Activated T-helper 9 cell treated with anti-CD3 and anti-CD28 coated beads, Interleukin-2, amount 50 U/mL, for 16 hours (primary cell): ENCODE results near the gene NLRC3.

Source experiments
- DNase-seq: peaks from one replicate; pipeline ENCODE4 v3.0.0-alpha.2; 2020; ENCODE audit warnings: low read depth

NLRC3 gene

DNA sequence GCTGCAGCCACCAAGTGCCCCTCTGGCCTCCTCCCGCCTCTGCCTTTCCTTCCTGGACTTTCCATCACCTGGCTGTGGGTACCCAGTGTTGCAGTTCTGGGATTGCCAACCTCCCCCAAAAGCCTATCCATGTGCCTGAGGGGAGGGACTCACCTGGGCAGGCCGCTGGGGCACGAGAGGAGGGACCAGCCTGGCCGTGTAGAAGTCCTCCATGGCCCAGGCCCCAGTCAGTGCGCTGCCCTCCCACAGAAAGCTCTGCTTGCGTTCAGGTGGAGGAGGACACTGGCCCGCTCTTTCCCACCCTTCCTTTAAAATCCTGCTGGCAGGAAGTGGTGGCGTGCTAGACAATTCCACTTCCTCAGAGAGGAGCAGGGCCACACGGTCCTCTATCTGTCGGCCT lies 20.0 kb upstream of the NLRC3 start:
- no peak for DNase-seq

- DNase-seq, result no peak
Observed at GRCh38 chr16:3596101-3596861, 19.1 kb upstream of the NLRC3 start.

- no peak for DNase-seq
Observed at GRCh38 chr16:3595521-3596021, 18.4 kb upstream of the NLRC3 start.

DNA sequence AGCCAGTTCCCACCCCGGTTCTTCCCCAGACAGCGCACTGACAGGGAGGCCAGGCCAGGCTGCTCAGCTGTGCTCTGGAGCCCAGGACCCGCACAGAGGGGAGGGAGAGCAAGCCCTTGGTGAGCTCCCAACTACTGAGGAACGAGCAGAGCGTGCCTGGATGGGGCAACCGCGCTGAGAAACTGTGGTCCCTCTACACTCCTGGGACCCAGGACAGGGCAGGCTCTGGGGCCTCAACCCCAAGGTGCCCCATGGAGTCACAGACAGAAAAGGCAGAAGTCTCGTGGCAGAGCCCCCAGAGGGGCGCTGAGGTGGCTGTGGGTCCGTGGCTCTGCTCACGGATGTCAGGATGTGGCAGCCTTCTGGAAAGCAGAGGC lies 17.9 kb upstream of the NLRC3 start:
- no peak for DNase-seq

- DNase-seq, result no peak
Observed at GRCh38 chr16:3594316-3595109, 17.3 kb upstream of the NLRC3 start.

GRCh38 chr16:3592559-3592958 lies 15.4 kb upstream of the NLRC3 start:
- no peak for DNase-seq

DNA sequence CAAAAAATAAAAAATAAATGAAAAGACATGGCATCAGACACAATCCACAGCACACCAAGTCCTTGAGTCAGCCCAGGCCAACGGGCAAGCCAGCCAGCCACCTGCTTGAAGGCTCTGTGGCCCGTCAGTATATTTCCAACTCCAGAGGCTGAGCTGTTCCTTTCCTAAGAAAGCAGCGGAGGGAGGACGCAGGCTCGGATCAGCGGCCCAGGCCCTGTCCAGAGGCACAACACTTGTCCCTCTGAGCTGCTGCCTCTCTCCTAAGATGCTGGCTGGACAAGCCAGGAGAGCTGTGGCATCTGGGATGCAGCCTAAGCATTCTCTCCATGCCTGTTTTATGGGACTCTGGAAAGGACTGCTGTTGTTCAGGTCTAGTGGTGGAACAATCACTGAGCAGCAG lies 14.8 kb upstream of the NLRC3 start:
- DNase-seq, result no peak

GRCh38 chr16:3591436-3591803 lies 14.2 kb upstream of the NLRC3 start:
- no peak for DNase-seq

- DNase-seq, result no peak
Observed at GRCh38 chr16:3590736-3591435, 13.7 kb upstream of the NLRC3 start.

DNA sequence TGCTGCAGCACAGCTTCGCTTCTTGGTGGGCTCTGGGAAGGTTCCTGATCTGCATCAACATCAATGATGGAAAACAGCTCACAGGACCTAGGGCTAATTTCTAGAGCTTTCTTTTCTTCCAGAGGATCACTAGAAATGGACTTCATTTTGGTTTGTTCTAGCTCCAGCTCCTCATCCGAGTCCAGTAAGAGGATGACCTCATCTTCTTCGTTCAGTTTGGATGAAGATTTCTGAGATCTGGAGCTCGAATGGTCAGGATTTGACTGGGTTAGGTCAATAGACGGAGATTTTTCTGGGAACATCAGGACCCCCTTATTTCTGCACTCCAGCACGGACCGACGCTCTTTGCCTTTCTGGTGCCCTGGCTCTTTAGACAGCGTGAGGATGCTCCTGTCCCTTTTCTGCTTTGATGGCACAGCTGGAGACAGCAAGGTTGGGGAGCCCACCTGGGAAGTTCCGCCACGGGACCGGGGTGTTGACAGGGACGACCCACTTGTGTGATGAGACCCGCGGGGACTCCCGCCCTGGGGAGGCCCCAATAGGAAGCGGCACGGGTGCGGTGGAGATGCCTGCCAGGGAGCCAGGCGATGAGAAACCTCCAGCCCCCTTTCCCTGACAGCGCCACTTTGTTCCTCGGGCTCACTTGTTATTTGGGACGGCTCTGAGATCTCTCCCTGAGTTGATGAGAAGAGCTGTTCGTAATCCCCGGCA lies 12.9 kb upstream of the NLRC3 start:
- no peak for DNase-seq

- DNase-seq, result no peak
Observed at GRCh38 chr16:3589441-3589921, 12.3 kb upstream of the NLRC3 start.

DNA sequence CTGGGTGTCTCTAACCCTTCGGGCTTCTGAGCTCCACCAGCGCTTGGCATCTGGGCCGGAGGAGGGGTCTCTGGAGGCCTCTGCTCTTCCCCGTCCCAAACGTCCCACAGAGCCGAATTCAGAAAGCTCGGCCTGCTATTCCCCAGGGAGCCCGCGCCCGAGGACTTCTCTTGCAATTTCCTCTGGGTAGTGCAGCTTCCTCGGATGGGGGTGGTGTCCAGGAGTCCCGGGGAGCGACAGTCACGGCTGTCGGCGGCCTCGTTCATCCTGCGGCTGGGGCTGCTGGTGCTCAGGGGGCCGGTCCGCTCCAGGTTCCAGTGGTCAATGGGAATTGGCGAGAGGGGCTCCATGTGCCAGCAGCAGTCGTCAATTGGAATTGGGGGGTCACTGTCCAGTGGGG lies 11.8 kb upstream of the NLRC3 start:
- DNase-seq, result no peak

DNA sequence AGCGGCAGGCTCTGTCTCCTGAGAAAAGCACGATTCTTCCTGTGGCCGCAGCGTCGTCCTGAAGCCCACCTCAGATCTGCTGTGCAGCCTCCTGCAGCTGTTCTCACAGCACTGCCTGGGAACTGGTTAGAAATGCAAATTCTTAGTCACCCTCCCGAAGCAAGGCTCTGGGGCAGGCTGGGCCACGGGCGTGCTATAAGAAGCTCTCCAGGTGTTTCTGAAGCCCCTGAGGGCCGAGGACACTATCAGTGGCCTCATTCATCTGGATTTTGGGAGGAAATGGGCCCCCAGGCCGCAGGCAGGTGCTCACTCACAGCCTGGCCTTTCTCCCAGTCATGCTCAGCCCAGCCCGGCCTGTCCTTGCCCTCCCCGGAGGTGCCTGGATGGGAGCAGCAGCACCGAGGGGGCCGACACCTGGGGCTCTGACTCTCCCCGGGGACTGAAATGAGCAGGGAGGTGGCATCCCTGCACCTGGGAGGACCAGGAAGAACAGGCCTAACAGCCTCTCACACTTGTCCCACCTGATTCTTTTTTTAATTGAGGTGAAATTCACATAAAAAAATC lies 10.4 kb upstream of the NLRC3 start:
- no peak for DNase-seq

DNA sequence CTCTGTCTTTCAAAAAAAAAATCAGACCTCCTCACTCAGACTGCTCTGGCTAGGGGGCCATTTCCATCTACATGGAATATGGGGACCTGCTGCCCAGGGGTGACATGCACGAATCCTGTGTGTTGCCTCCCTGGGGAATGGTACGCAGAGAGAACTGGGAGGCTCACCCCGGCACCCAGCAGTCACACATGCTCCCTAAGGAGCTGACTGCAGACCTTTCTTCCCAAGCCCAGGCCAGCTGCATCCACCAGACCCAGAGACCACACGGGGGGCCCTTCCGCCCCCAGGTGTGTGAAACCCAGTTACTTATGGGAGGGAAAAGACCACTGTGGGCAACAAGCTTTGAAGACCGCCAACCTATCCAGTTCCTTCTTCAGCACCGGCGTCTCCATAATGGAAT lies 7.2 kb upstream of the NLRC3 start:
- DNase-seq, result no peak

GRCh38 chr16:3583303-3584038 lies 6.3 kb upstream of the NLRC3 start:
- no peak for DNase-seq

DNA sequence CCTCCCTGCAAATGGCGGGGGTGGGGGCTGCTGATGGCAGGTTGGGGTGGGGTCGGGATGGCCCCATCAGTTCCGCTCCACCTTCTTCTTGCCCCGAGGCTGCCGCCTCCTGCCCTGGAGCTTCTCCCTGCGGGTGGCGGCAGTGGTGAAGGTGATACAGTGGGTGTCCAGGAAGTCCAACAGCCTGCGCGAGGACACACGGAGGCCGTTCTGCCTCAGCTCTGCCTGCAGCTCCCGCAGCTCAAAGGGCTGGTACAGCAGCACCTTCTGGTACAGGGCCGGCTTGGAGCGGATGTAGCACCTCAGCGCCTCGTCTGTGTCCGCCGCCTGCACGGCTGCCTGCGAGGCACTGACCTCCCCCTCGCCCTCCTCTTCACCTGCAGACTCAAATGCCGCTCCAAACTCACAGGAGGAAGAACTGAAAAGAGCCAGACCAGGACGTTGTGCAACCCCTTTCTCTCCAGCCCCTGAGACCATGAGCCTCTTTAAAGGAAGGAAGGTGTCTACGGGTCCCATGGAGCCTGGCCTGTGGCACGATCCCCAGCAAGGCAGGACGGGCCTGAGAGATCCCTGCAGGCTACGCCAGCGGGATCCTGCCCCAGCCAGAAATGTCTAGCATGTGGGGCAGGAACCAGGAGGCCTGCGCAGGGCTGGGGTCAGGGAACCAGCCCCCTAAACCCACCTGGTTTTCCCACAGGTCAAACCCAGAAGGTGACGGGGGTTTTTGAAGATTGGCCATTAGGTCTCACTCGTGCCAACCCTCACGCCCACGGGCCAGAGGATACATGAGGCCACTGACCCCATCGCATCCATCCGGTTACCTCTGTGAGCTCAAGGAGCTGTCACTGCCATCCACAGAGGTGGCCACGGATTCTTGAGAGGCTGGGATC lies 5.3 kb upstream of the NLRC3 start:
- DNase-seq, result no peak

GRCh38 chr16:3581392-3581791 lies 4.2 kb upstream of the NLRC3 start:
- no peak for DNase-seq

GRCh38 chr16:3580686-3581085 lies 3.5 kb upstream of the NLRC3 start:
- DNase-seq, result no peak

- no peak for DNase-seq
Observed at GRCh38 chr16:3580251-3580651, 3.0 kb upstream of the NLRC3 start.

GRCh38 chr16:3579776-3580175 lies 2.6 kb upstream of the NLRC3 start:
- no peak for DNase-seq
